SKM-1 (cell line): Measurements from ENCODE around the gene OR1F1.
"Not testable (repeated sequence)": the region's sequence is repeated elsewhere in the genome, so short reads cannot be mapped to it uniquely, and the experiment has no call there.

Experiments used
- DNase-seq: peaks from one replicate; lab custom pipeline; 2025; ENCODE audit not compliant: unreplicated experiment; lab: John Stamatoyannopoulos, UW

The OR1F1 gene

DNA sequence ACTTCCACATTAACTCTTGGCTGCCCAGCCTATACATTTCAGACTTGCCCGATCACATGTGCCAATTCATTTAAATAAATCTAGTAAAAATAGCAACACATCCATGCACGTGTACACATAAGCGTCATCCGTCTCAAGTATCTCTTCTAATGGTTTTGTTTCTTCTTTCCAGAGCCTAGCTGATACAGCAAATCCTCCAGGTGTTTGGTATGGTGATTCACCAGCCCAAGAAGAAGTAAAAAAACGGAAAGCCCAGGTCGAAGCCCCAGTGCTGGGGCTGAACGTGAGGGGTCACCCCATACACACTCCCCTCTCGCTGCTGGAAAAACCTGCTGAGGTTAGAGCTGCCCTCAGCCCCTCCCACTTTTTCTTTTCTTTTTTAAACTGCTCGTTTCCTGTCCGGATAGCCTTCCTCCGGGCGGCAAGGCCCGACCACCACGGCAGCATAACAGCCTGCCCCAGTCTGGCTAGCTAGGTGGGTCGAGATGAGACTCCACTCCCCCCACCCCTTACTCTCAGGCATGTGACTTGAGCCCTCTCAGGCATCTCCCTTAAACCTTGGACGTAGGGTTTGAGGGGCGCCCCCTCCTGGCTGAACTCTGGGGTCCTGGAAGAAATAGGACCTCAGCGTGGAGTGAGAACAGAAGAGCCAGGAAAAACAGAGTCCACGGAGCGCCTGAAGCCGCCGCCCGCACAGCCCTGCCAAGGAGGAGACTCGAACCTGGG, 13.9 kb upstream of the OR1F1 start:
- DNase-seq = peak; percentile 31

DNA sequence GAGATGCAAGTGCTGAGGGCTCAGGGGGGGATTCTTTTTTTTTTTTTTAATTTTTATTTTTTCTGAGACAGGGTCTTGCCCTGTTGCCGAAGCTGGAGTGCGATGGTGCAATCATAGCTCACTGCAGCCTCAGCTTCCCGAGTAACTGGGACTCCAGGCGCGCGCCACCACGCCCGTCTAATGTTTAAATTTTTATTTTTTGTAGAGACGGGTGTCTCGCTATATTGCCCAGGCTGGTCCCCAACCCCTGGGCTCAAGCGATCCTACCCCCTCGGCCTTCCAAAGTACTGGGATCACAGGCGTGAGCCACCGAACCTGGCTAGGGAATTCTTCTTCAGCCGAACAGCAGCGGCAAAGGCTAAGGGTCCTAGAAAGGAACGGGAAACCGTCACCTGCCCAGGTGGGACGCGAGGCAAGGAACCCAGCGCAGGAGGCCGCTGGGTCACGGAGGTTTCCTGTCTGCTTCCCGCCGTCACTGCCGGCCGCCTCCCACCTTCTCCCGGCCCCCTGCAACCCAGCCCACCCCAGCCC, 13.3 kb upstream of the OR1F1 start:
- DNase-seq = no peak

DNA sequence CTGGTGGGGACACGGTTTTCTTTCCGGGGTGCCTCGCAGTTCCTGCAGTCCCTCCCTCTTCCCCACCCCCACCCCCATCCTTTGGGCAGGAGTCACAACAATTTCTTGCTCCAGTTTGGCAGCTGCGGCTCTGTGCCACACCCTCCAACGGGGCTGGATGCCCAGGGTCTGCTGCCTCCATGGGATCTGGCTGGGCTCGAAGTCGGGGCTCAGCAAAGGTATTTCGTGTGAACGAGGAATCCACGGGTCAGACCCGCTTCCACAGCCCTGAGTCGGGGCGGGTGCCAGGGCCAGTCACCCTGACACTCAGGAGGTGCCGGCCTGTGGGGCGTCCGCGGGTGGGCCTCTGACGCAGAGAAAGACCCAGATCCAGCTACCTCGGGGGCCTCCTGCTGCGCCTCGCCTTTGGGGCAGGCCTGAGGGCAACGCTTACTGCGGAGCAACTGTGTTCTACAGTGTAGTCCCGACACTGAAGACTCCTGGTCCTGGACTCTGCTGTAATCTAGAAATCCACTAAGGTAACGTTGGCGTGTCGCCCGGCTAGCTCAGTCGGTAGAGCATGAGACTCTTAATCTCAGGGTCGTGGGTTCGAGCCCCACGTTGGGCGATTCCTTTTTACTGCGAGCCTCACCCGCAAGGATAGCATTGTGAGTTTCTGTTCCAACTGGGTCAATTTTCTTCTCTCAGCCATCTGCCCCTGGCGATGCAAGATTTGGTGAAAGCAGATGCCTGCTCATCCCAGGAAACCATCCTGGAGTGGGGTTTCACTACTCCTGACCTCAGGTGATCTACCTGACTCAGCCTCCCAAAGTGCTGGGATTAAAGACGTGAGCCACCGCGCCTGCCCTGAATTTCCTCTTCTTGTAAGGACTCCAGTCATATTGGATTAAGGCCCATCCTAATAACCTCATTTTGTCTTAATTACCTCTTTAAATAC, 12.6 kb upstream of the OR1F1 start:
- DNase-seq = no peak

GRCh38 chr16:3179651-3180050, 8.4 kb upstream of the OR1F1 start:
- DNase-seq = no peak

GRCh38 chr16:3180445-3180878, 7.5 kb upstream of the OR1F1 start:
- no peak for DNase-seq

- DNase-seq = not testable (repeated sequence)
Observed at GRCh38 chr16:3182293-3182607, 5.8 kb upstream of the OR1F1 start.

DNA sequence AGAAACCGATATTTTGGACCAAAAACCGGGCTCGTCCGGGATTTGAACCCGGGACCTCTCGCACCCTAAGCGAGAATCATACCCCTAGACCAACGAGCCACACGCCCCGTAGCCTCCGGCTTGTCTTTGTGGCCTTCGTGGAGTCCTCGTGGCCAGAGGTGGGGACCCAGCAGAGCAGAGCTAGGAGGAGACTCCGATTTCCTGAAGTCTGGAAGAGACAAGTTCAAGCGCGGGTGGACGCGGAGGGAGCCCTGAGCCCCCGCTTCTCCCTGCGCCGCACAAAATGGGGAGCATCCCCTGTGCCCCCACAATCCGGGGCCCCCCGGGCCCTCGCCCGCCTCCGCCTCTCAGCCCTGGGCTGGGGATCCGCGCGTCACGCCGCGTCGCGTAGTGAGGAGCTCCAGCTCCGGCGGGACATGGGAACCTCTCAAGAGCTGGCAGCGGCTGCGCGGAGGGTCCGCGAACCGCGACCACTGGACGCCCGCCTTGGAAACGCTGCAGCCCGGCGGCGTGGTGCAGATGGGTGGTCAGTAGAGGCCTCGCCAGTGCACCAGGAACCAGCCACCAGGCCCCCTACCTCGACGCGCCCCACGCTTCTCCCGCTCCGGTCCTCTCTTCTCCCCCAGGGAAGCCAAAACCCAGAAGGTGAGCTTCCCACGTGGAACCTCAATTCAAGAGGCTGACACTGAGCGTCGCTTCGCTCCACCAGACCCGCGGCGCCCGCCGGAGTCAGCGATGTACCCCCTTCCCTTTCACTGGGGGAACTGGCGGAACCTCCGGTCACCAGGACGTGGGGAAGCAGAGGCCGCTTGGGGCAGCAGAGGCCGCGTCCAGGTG, 5.2 kb upstream of the OR1F1 start:
- DNase-seq = peak; percentile 42

DNA sequence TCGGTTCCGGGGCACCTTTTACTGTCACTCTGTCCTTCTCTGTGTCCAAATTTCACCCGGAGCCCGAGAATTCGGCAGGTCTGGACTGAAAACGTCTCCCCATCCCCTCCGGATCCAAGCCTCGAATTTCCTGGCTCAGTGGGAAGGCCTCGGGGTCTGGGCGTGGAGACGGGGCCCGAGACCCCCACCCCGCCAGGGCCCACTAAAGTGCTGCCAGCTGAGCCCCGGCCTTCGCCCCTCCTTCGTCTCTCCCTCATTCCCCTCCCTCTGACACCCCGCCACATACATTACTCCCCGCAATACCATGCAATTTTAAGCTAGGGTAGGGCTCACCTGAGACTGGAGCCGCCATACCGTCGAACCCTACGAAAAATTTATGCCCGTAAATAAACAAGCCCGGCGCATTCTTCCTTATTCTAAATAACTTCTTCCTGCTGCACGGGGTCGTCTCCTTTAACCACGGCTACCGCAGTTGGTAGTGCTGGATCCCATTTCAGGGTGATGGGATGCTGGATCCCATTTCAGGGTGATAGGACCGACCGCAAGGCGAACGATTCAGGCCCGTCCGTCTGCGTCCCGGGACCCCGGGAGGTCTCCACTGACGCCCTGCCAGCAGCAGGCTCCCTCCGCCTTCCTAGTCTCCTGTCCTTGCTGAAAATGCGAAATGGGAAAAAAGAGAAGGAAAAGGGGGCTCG, 4.4 kb upstream of the OR1F1 start:
- DNase-seq = no peak

DNA sequence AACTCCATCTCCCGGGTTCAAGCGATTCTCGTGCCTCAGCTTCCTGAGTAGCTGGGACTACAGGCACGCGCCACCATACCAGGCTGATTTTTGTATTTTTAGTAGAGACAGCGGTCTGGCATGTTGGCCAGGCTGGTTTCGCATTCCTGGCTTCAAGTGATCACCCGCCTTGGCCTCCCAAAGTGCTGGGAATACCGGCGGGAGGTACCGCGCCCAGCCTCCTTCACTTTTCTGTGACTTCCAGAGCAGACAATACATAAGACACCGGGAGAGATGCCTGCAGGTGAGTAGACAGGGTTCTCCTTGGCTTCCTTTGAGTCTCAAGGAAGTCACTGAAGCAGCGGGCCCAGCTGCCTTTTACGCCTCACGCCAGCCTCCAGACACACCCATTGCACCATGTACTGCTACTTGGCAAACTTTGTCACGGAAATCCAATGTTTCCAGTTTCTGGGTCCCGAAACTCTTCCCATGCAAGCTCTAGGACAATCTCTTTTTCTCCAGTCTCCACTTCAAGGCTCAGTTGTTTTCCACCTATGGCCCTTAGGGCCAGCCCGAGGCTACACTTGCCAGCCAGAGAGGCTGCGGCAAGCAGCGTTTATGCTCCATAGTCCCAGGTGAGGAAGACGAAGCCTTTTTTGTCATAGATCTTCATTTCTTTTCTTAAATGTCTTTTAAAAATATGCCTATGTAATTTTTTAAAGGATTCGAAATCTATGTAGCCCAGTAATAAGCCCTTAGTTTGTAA, 886 bp upstream of the OR1F1 start:
- DNase-seq = no peak

DNA sequence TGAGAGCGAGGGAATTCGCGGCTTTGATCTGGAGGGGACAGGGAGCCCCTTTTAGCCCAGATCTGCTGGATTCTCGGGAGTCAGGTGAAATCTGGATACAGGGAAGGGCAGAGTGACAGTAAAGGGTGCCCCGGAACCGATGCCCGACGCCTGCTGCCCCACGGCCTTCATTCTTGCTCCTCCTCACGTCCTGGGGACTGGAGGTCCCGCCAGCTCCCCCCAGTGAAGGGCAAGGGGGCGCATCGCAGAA, 596 bp downstream of the OR1F1 start:
- no peak for DNase-seq

- no peak for DNase-seq
Observed at GRCh38 chr16:3188925-3189825, 1.2 kb downstream of the OR1F1 start.

- no peak for DNase-seq
Observed at GRCh38 chr16:3189869-3190268, 1.9 kb downstream of the OR1F1 start.

DNA sequence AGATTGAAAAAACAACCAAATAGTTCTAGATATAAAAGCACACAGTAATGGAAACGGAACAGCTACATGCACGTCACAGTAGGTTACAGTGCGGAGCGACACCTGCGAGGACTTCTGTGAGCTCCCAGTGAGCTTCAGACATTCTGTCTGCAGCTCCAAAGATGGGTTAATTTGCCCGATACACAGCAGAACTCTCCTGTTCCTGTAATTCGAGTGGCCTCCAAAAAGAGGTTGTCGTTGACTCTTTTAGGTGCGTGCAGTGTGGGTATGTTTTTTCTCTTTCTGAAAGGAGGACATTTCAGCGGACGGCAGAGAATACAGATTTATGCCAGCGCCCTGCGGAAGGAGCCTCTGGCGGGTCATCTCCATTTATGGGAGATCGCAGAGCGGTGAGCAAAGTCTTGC, 2.9 kb downstream of the OR1F1 start:
- no peak for DNase-seq

GRCh38 chr16:3192476-3193019, 4.5 kb downstream of the OR1F1 start:
- no peak for DNase-seq

- no peak for DNase-seq
Observed at GRCh38 chr16:3193221-3194212, 5.5 kb downstream of the OR1F1 start.

- DNase-seq = no peak
Observed at GRCh38 chr16:3194792-3195191, 6.8 kb downstream of the OR1F1 start.

DNA sequence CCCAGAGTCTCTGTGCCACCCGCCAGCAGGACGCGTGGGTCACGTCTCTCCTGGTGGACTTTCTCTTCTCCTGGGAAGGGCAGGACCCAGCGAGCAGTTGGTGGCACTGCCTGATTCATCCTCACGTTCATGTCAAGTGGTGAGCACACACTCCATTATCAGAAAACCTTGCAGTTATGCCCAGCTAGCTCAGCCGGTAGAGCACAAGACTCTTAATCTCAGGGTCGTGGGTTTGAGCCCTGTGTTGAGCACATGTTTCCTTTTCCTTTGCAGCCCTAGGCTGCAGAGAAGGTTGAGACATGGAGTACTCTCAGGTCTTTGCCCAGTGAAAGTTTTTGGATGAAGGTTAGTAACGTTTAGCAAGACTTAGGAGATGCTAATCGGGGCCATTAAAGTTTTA, 8.0 kb downstream of the OR1F1 start:
- DNase-seq = no peak
